ENCODE measurements around the gene RGS21. TPM values are rescaled to one million over a fixed set of nuclear protein-coding genes. Genes with fewer than 3 reads are reported as not detected.
"Not testable (repeated sequence)": the region's sequence is repeated elsewhere in the genome, so short reads cannot be mapped to it uniquely, and the experiment has no call there.

The RGS21 gene
- total RNA-seq, 4 donors from 2014 or later = not detected

GRCh38 chr1:192277635-192278034 lies 39.2 kb upstream of the RGS21 start:
- Histone ChIP-seq H3K36me3 (no peaks in the 10 kb centered on the region), H3K4me3 (no peak overlapping the region), H3K9me3 (peaks cover 6% of the 10 kb centered on the region), H3K27me3 (no peaks in the 10 kb centered on the region), H3K27ac (no peak overlapping the region), H3K4me1 (no peaks in the 10 kb centered on the region)
- WGBS = 41% methylated on average over 1 of the region's 1 CpG
- TF ChIP-seq POLR2AphosphoS5 (IDR thresholded peaks at IDR 0.05) = no peak
- no peak for TF ChIP-seq EP300 (IDR thresholded peaks at IDR 0.05)
- TF ChIP-seq POLR2A (IDR thresholded peaks at IDR 0.05) = no peak
- no peak for TF ChIP-seq CTCF (IDR thresholded peaks at IDR 0.05)
- DNase-seq (ENCODE audit: low spot score in 2 of 2) = no peak

GRCh38 chr1:192284927-192285326 lies 31.9 kb upstream of the RGS21 start:
- Histone ChIP-seq H3K27me3 (no peaks in the 10 kb centered on the region), H3K4me1 (no peaks in the 10 kb centered on the region), H3K36me3 (no peaks in the 10 kb centered on the region), H3K27ac (no peak overlapping the region), H3K4me3 (no peak overlapping the region), H3K9me3 (peaks cover 17% of the 10 kb centered on the region)
- DNase-seq (ENCODE audit: low spot score in 2 of 2) = no peak
- WGBS = 76% methylated on average over 2 of the region's 2 CpGs
- TF ChIP-seq POLR2A (IDR thresholded peaks at IDR 0.05) (no peak), CTCF (IDR thresholded peaks at IDR 0.05) (no peak), POLR2AphosphoS5 (IDR thresholded peaks at IDR 0.05) (no peak), EP300 (IDR thresholded peaks at IDR 0.05) (no peak)

DNA sequence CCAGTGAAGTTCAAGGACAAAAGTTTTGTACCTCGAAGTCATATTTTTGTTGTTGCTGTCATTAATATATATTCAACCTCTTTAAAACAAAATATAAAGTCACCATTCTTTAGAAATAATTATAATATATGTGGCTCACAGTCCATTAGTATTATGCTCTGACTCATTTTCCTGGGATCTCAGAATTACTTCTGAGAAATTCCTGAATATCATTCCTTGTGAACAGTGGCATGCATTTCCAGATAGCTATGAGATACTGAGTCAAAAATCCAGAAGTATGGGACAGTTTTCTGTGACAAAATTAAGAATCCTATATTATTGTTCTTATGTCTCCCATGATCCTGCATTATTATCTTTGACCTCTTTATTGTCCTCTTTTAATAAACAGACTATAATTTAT lies 13.8 kb upstream of the RGS21 start:
- no peak overlapping the region for H3K4me3 ChIP-seq
- no peak for TF ChIP-seq CTCF (IDR thresholded peaks at IDR 0.05)
- no peaks in the 10 kb centered on the region for H3K9me3 ChIP-seq
- no peaks in the 10 kb centered on the region for H3K4me1 ChIP-seq
- H3K36me3 ChIP-seq = no peaks in the 10 kb centered on the region
- H3K27ac ChIP-seq = no peak overlapping the region
- DNase-seq (ENCODE audit: low spot score in 2 of 2) = no peak
- 71% methylated on average over 1 of the region's 1 CpG for WGBS
- H3K27me3 ChIP-seq = no peaks in the 10 kb centered on the region

DNA sequence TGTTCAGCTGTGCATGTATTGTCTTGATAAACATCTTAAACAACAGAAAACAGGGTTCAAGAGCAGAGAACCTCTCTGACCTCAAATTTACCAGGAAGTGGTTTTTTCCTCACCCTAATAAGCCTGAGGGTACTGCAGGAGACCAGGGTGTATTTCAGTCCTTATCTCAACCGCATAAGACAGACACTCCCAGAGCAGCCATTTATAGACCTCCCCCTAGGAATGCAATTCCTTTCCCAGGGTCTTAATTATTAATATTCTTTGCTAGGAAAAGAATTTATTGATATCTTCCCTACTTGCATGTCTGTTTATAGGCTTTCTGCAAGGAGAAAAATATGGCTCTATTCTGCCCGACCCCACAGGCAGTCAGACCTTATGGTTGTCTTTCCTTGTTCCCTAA lies 8.5 kb upstream of the RGS21 start:
- H3K27me3 ChIP-seq; H3K9me3 ChIP-seq; DNase-seq (ENCODE audit: low spot score in 2 of 2); H3K36me3 ChIP-seq; H3K4me1 ChIP-seq; H3K4me3 ChIP-seq; H3K27ac ChIP-seq: not testable (repeated sequence)
- 91% methylated on average over 2 of the region's 2 CpGs for WGBS

GRCh38 chr1:192311281-192311680 lies 5.5 kb upstream of the RGS21 start:
- Histone ChIP-seq H3K36me3 (no peaks in the 10 kb centered on the region), H3K9me3 (peaks cover 3% of the 10 kb centered on the region), H3K27ac (no peak overlapping the region), H3K4me1 (no peaks in the 10 kb centered on the region), H3K27me3 (no peaks in the 10 kb centered on the region), H3K4me3 (no peak overlapping the region)
- TF ChIP-seq CTCF (IDR thresholded peaks at IDR 0.05) = peak in 1 of 2 donors; percentile 20
- no peak for TF ChIP-seq POLR2AphosphoS5 (IDR thresholded peaks at IDR 0.05)
- DNase-seq (ENCODE audit: low spot score in 2 of 2) = no peak
- 66% methylated on average over 1 of the region's 1 CpG for WGBS

DNA sequence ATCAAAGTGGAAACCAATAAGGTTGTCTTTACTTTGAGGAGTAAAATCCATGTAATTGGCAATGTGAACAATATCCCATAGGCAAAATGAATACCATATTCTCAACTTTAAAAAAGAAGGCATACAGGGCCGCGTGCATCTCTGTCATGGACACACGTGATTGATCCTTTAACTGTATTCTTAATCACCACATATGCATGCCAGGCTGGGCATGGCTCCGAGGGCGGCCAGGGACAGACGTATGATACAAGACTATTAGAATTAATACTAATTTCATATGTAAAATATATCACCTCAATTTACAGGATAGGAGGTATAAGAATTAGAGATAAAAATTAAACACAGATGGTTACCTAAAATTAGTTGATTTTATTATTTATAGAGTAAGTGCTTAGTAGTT lies 11.2 kb downstream of the RGS21 start:
- Histone ChIP-seq H3K36me3 (no peaks in the 10 kb centered on the region), H3K4me1 (no peaks in the 10 kb centered on the region), H3K9me3 (no peaks in the 10 kb centered on the region), H3K4me3 (no peak overlapping the region), H3K27ac (no peak overlapping the region), H3K27me3 (no peaks in the 10 kb centered on the region)
- 88% methylated on average over 6 of the region's 6 CpGs for WGBS
- TF ChIP-seq CTCF (IDR thresholded peaks at IDR 0.05) (no peak), EP300 (IDR thresholded peaks at IDR 0.05) (no peak), POLR2A (IDR thresholded peaks at IDR 0.05) (no peak), POLR2AphosphoS5 (IDR thresholded peaks at IDR 0.05) (no peak)
- DNase-seq (ENCODE audit: low spot score in 2 of 2) = no peak

All from suprapubic skin (tissue), 4 donors.